Measurements from ENCODE around the gene CD151.

CD151 gene

DNA sequence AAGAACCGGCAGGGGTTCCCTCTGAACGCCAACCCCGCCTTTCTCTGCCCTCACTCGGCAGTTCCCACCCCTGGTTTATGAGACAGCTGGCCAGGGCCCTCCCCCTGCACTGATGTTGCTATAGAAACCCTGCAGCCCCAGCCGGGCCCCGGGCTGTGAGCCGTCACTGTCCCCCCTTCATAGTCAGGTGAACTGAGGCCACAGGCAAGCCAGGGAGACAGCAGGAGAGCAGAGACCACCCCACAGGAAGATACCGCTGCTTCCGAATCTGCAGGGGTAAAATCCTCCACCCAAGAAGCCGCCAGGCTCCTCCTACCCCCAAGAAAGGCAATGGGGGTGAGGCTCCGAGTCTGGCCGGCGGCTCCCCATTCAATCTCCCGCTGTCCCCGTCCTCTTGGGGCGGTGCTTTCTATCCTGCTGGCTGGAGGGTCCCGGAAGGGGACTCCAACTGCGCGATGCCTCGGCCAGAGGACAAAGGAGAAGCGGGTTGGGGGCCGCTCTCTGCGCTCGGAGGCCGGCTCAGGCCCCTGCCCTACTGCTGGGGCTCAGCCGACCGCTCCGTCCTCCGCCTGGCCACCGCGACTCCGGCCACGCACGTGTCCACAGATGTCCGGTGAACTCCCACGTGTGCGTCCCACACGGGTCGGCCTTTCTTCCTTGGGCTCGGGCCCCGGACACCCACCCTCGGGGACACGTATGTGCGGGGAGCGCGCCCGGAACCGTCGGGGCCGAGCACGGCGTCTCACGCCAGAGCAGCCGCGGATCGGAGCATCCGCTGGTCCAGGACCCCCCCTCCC lies 35.3 kb upstream of the CD151 start:
- DNase-seq, result peak; percentile 67

GRCh38 chr11:798093-798713 lies 34.5 kb upstream of the CD151 start, which contains the start of gene SLC25A22:
SLC25A22 (minus strand) TSS chr11:798281; CDS start chr11:795006, 3,275 bp downstream.
- DNase-seq, result peak; percentile 66

GRCh38 chr11:799641-800316 lies 33.0 kb upstream of the CD151 start:
- DNase-seq, result no peak

DNA sequence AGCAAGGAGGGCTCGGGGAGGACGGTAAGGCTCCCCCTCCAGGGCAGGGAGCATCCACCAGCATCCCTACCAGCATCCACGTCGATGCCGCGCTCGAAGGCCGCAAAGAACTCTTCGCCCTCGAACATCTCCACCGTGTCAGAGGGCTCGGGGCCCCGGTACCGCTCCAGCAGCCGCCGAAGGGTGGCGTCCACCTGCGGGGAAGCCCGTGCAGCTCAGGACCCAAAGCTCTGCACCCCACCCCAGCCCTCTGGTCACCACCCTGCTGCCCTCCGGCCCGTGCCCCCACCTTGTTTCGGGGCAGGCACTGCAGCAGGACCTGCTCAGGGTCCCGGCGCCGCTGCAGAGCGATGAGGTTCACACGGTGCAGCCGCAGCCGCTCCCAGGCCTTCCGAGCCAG lies 32.3 kb upstream of the CD151 start:
- DNase-seq, result no peak

- DNase-seq, result no peak
Measured at GRCh38 chr11:801097-801780, 31.5 kb upstream of the CD151 start.

GRCh38 chr11:802018-802617 lies 30.6 kb upstream of the CD151 start:
- DNase-seq, result no peak

DNA sequence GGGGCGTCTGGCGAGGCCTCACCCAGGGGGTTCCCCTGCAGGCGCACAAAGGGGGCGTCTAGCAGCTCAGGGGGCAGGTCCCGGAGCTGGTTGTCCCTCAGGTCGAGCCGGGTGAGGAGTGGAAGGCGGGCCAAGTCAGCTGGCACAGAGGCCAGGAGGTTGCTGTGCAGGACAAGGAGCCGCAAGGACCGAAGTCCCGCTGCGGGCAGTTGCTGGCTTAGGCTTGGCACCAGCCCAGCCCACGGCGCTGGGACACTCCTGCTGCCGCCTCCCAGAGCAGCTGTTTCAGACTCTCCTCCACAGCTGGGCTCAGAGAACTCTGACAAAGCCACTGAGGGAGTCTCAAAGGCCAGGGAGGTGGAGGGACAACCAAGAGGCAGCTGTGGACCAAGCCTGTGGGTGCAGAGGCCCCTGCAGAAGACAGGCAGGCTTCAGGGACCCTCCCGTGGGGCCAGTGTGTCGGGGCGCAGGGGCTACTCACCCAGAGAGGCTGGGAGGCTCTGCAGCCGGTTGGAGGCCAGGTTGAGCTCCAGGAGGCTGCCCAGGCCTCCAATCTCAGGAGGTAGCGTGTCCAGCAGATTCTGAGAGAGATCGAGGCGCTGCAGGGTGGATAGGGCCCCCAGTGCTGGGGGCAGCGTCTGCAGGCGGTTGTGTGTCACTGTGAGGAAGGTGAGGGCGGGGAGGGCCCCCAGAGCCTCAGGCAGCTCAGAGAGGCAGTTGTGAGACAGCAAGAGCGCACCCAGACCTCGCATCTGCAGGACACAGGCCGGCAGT lies 29.9 kb upstream of the CD151 start:
- no peak for DNase-seq

DNA sequence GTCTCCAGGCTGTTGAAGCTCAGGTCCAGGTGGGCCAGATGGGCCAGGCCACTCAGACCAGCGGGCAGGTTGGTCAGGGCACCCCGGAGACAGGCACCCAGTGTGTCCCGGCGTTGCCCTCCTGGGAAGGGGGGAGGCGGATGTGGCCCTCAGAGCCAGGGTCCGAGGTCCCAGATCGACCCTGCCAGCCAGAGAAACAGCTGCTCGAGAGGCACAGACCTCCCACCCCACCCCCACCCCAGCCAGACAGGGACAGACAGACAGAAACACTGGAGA lies 29.3 kb upstream of the CD151 start:
- DNase-seq, result no peak

GRCh38 chr11:803770-804598 lies 28.8 kb upstream of the CD151 start:
- DNase-seq, result no peak

DNA sequence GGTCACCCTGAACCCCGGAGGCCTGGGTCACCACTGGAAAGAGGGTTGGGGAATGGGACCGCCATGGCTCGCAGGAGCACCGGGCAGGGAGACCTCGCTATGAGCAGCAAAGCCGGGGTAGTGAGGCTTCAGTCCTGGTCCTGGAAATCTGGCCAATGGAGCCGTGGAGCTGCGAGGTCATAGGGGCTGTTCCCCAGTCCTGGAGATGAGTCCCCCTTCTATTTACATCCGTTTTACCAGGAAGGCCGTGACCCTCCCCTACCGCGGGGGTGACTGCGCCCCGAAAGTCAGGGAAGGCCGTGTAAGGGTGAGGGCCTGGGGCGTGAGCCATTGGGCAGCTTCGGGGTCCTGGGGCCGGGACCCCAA lies 28.2 kb upstream of the CD151 start:
- DNase-seq, result no peak

GRCh38 chr11:808427-809286 lies 24.1 kb upstream of the CD151 start:
- DNase-seq, result no peak

DNA sequence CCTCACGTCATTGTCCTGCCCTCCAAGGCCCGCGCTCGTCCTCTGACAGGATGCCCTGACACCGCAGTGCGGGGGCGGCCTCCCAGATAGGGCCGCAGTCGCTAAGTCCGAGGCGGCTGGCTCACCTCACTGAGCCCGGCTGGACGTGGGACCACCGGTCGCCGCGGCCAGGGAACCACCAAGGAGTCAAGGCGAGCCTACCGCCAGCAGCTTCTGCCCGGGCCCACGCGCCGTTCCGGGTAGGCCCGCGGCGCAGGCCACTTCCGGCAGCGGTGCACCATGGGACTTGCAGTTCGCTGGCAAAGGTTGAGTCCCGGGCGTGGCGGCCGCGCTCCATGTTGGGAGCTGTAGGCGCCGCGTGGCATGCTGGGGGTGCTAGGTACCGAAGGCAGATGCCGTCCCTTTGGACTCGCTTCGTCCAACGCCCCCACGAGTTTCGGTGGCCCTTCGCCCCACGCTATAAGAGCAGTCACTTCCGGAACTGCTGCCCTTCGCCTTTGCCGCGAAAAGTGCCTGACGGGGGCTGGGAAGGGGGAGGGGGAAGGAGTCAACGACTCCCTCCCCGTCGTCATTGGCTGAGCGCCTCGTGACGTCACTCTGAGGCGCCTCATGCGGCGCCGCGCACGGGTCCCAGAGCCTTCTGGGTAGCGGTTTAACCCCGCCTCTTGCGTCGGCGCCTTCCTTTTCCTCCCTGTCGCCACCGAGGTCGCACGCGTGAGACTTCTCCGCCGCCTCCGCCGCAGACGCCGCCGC lies 23.3 kb upstream of the CD151 start, which contains the start of gene RPLP2:
Gene RPLP2, plus strand, starts transcription at position 681 of the 753 bp plus-strand sequence. CDS start 268 bp downstream, outside the sequence.
- DNase-seq, result peak; percentile 96

DNA sequence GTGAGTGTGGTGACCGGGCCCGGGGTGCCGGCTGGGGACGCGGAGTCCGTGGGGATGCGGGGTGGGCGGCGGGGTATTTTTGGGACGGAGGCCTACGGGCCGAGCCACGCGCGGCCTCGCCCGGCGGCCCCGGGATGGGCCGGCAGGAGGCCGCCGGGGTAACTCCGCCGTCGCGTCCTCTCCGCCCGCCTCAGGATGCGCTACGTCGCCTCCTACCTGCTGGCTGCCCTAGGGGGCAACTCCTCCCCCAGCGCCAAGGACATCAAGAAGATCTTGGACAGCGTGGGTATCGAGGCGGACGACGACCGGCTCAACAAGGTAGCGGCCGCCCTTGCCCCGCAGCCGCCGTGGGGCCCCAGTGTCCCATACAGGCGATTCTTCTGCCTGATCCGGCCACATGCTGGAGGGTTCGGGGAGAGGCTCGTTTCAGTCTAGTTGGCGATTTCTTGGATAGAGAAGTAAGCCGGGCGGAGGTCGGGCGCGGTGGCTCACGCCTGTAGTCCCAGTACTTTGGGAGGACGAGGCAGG lies 22.6 kb upstream of the CD151 start:
- DNase-seq, result no peak

- no peak for DNase-seq
Measured at GRCh38 chr11:811446-812245, 21.1 kb upstream of the CD151 start.

DNA sequence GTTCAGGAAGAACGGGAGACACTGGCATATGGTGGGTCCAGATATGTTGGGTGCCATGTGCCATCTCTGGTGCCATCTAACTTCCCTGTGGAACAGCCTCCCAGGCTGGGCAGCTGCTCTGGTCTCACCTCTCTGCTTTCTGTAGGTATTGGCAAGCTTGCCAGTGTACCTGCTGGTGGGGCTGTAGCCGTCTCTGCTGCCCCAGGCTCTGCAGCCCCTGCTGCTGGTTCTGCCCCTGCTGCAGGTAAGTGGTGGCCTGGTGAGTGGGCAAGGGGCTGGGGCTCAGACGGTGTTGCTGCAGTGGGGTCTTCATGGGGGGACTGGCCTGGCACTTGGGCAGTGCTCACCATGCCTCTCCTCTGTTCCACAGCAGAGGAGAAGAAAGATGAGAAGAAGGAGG lies 20.4 kb upstream of the CD151 start:
- DNase-seq, result no peak

DNA sequence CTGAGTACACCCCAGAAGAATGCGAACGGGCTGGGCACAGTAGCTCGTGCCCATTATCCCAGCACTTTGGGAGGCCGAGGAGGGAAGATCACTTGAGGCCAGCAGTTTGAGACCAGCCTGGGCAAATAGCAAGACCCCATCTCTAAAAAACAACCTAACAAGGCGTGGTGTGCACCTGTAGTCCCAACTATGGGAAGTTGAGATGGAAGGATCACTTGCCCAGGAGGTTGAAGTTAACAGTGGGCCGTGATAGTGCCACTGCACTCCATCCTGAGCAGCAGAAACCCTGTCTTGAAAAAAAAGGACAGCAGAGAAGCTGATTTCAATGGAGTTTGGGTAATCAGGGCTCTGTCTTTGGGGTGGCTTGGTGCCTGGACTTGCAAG lies 19.7 kb upstream of the CD151 start:
- DNase-seq, result no peak

DNA sequence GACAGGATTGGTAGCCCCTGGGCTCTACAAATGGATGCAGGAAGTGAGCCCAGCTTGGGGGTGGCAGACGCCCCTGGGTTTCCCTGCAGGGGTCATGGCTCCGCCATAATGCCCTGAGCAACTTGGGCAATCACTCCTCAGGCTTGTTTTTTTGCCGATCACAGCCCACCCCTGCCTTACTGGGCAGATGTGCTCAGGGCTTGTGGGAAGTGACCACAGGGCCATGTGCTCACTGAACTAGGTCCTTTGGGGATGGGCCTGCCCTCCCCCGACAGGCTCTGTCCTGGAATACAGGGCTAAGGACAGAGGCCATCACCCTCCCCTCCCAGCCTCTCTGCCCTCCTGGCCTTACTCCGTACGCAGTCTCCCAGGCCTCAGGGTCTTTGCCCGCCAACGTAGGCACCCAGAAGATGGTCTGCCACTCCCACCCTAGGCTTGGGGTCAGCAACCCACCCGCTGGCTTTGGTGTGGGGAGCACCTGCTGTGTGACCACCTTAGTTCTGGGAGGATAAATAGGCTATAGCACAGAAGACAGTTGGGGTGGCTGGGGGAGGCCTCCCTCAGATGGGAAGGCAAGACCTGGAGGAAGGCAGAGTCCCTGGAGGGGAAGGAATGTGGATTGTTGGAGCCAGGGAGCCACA lies 19.2 kb upstream of the CD151 start:
- DNase-seq, result no peak

Data from NCI-H226 (cell line).